GM18870 (cell line): ENCODE measurements around the gene GABPB2.

Experiments used
- ATAC-seq: cut with Tn5 transposase; IDR thresholded peaks from one replicate; pipeline ENCODE4 v1.9.1; 2021; ENCODE audit warnings: moderate library complexity; ENCODE audit not compliant: unreplicated experiment

The GABPB2 gene

GRCh38 chr1:151070474-151071276 lies at the start of gene GABPB2:
TSS of gene GABPB2 (plus strand) at chr1:151070761. CDS start at chr1:151088190, 17,429 bp downstream.
- ATAC-seq, result no peak

GRCh38 chr1:151024540-151025146 lies 45.9 kb upstream of the GABPB2 start:
- no peak for ATAC-seq

DNA sequence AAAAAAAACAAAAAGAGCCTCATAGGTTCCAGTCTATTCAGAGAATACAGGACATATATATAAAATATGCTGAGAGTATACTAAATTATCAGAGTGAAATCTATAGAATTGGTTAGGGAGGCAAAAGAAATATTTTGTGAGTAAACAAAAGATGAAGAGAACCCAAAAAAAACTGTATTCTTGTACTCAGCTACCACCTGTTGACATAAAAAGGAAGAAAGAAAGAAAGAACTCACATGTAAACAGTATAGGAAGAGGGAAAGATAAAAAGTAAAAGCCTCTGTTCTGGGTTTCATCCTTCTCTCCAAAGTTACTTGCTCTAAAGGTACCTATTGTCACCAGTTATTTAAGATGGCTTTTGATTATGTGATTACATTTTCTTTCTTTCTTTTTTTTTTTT lies 44.1 kb upstream of the GABPB2 start:
- no peak for ATAC-seq

DNA sequence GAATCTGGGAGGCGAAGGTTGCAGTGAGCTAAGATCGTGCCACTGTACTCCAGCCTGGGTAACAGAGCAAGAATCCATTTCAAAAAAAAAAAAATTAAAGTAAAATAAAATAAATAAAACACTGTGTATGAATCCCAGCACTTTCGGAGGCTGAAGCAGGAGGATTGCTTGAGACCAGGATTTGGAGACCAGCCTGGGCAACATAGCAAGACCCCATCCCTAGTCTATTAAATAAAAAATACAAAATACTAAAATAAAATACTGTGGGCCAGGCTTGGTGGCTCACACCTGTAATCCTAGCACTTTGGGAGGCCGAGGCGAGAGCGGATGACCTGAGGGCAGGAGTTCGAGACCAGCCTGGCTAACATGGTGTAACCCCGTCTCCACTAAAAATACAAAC lies 38.4 kb upstream of the GABPB2 start:
- ATAC-seq, result no peak

DNA sequence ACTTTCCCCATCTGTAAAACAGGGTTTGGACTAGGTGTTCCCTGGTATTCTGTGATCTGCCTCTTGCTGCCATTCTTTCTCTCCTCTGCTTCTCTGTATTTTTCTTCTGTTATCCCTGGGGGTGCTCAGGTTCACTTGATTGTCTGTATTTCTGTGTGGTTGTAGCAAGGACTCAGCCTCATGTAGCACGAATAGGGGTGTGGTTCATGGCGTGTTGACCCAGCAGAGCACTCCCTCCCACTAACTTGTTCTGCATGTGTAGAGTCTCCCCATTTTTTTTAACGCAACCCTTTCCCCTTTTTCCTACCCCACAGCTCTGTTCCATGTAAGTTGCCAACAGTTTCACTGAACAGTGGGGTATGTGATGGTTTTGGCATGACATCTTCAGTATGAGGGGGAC lies 35.4 kb upstream of the GABPB2 start:
- ATAC-seq, result no peak

DNA sequence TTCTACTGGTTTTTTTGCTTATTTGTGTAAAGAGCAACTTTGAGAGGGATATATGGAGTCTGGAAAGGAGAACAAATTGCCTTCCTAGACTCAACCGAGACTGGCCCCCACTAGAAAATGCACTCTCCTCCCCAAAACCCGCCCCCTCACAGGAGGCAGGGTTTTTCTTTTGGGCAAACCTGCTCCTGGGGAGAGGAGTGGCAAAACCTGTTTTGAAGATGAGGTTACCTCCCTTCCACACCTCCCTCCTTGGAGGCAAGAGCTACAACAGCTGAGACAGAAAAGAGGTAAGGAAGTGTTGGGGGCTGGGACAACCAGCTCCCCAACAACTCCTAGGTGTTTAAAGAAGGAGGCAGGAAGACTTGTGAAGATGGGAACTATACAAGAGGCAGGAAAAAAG lies 34.2 kb upstream of the GABPB2 start, which contains the start of gene BNIPL:
Gene BNIPL (plus strand): TSS at position 231 of the 400 bp plus-strand sequence. CDS start 140 bp downstream, at position 371.
- no peak for ATAC-seq

DNA sequence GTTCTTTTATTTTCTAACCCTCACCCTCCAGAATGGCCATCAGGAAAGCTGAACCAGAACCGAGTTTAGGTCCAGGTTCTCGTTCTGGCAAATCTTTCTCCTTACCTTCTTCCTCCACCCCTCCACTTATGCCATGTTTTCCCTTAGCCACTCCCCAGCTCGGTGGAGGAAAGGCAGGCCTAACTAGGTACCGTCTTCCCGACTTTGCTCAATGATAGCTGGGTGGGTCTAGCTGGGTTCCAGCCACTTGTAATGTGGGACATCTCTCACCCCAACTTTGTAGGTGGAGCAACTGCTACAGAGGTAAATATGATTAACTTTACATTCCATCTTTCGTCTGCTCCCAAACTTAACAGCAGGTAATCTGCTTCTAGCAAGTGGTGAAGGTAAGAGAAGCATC lies 33.5 kb upstream of the GABPB2 start:
- ATAC-seq, result no peak

GRCh38 chr1:151039521-151039920 lies 31.0 kb upstream of the GABPB2 start:
- no peak for ATAC-seq

GRCh38 chr1:151043163-151043562 lies 27.4 kb upstream of the GABPB2 start:
- no peak for ATAC-seq

GRCh38 chr1:151047591-151047924 lies 23.0 kb upstream of the GABPB2 start, which contains the start of gene C1orf56:
TSS of gene C1orf56 (plus strand) at chr1:151047751. CDS start at chr1:151047848, 97 bp downstream.
- no peak for ATAC-seq

DNA sequence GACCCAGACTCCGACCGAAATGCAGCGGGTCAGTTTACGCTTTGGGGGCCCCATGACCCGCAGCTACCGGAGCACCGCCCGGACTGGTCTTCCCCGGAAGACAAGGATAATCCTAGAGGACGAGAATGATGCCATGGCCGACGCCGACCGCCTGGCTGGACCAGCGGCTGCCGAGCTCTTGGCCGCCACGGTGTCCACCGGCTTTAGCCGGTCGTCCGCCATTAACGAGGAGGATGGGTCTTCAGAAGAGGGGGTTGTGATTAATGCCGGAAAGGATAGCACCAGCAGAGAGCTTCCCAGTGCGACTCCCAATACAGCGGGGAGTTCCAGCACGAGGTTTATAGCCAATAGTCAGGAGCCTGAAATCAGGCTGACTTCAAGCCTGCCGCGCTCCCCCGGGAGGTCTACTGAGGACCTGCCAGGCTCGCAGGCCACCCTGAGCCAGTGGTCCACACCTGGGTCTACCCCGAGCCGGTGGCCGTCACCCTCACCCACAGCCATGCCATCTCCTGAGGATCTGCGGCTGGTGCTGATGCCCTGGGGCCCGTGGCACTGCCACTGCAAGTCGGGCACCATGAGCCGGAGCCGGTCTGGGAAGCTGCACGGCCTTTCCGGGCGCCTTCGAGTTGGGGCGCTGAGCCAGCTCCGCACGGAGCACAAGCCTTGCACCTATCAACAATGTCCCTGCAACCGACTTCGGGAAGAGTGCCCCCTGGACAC lies 22.5 kb upstream of the GABPB2 start:
- no peak for ATAC-seq

DNA sequence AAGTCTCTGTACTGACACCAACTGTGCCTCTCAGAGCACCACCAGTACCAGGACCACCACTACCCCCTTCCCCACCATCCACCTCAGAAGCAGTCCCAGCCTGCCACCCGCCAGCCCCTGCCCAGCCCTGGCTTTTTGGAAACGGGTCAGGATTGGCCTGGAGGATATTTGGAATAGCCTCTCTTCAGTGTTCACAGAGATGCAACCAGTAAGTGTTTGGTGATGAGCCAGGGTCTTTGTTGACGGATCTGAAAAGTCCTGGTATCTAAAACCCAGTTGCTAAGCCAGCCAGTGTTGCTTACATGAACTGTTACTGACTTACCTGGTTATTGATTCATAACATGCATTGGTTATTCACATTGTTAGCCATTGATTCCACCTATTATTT lies 21.9 kb upstream of the GABPB2 start:
- no peak for ATAC-seq

- ATAC-seq, result no peak
Measured at GRCh38 chr1:151049458-151049857, 21.1 kb upstream of the GABPB2 start.

GRCh38 chr1:151050051-151050688 lies 20.4 kb upstream of the GABPB2 start:
- ATAC-seq, result no peak

- no peak for ATAC-seq
Measured at GRCh38 chr1:151051356-151052009, 19.1 kb upstream of the GABPB2 start.

- ATAC-seq, result no peak
Measured at GRCh38 chr1:151054971-151055547, 15.5 kb upstream of the GABPB2 start.

DNA sequence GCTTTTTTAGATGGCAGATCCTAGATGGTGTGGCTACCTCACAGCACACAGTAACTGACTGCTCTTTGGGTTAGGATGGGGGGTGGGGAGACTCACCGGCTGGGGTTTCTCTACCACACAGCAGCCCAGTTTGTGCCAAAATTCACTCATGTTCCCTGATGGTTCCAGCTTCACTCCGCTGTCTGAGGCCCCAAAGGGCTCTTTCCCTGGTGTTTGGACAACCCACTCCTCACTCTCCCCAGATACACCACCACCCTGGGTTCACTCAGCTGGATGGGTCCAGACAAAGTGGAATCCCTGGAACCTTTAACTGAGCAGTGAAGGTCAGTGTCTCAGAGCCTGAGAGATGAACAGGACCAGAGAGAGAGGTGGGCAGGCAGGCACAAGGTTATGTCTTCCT lies 15.0 kb upstream of the GABPB2 start:
- ATAC-seq, result no peak

DNA sequence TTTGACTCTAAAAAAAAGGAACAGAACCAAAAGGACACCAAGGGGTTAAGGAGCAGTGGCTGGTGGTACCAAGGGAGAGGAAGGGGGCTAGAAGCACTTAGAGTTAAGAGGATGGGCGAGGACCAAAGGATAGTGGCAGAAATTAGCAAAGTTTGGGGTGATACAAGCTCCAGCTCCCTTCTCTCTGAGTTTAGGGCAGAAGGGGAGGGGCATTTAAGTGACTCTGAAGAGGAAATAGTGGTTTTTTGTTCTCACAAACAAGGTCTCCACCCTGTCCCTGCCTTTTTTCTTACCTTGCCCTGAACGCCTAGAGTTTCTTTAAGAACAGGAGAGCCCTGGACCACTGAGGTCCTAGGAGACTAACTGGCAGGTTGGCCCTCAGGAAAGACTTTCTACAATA lies 14.4 kb upstream of the GABPB2 start:
- no peak for ATAC-seq

DNA sequence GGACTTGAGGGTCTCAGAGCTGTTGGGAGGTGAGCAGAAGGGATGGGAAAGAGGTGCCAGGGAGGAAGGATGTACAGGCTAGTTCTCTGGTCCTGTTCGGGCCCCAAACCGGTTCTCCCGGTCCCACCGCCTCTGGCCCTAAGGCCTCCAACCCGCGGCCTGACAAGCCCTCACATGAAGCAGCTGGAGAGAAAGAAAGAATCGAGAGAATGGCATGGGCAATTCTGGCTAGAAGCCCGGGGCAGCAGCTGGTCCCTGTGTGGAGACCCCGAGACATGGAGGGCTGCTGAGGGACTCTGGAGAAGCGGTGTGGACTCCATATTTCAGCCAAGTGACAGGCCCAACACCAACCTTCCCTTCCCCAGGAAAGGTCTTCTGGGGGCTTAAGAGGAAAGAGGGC lies 11.9 kb upstream of the GABPB2 start:
- ATAC-seq, result no peak
